RPMI7951 (cell line): ENCODE measurements around the gene BICD1. TPM values are rescaled to one million over a fixed set of nuclear protein-coding genes. Genes with fewer than 3 reads are reported as not detected.

Source experiments
- DNase-seq: peaks from one replicate; pipeline ENCODE4 v3.0.0-alpha.2; 2012; ENCODE audit warnings: low read depth
- total RNA-seq: library from RNA; depleted of rRNA; stranded (reverse); fragments of >200 nt; shearing (Covaris generic); gene quantifications from 2 replicates; pipeline ENCODE4 v1.2.3, GENCODE V29; 2014; rRNA removed

The BICD1 gene
- total RNA-seq, 1 experiment from 2014 or later: 15.1 TPM

GRCh38 chr12:32402170-32402569 is 295.5 kb downstream of the BICD1 start:
- DNase-seq: no peak

- no peak for DNase-seq
Measured at GRCh38 chr12:32402946-32403345, 296.3 kb downstream of the BICD1 start.

- DNase-seq: no peak
Measured at GRCh38 chr12:32407795-32408194, 301.1 kb downstream of the BICD1 start.

GRCh38 chr12:32413412-32413811 is 306.8 kb downstream of the BICD1 start:
- no peak for DNase-seq

GRCh38 chr12:32418221-32418620 is 311.6 kb downstream of the BICD1 start:
- DNase-seq: no peak

- no peak for DNase-seq
Measured at GRCh38 chr12:32418903-32419519, 312.4 kb downstream of the BICD1 start.

GRCh38 chr12:32419520-32419960 is 312.9 kb downstream of the BICD1 start:
- peak; percentile 48 for DNase-seq

GRCh38 chr12:32420356-32420755 is 313.7 kb downstream of the BICD1 start:
- DNase-seq: no peak

- no peak for DNase-seq
Measured at GRCh38 chr12:32423559-32423958, 316.9 kb downstream of the BICD1 start.

GRCh38 chr12:32431025-32431424 is 324.4 kb downstream of the BICD1 start:
- no peak for DNase-seq

Other genes with a start within 250 kb of the BICD1 start
- 38.1 and 41.3 TPM in 2 replicates for gene RESF1, start 147.4 kb upstream of the BICD1 start, total RNA-seq